ENCODE measurements around the gene LRRC3C.

LRRC3C gene

DNA sequence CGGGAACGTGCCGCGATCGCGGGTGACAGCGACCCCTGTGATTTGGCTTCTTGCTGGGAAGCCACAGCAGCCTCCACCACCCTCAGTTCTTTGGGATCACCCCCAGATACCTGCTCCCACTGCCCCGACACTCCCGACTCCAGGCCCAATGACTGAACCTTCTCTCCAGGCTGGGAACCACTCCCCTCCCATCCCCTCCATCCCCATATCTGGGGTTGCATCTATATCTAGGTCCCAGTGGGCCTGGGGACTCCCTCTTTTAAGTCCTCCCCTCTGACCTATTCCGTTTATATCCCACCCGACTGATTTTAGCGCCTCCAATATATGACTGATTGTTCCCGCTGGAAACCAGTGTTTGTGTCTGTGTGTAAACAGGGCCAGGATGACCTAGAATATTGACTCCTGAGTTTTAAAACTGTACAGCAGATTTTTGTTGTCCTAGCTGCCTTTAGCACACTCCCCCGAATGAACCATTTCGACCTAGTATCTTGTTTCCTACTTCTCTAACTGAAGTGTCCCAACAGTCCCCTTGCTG lies 53.7 kb downstream of the LRRC3C start:
- DNase-seq, result no peak

DNA sequence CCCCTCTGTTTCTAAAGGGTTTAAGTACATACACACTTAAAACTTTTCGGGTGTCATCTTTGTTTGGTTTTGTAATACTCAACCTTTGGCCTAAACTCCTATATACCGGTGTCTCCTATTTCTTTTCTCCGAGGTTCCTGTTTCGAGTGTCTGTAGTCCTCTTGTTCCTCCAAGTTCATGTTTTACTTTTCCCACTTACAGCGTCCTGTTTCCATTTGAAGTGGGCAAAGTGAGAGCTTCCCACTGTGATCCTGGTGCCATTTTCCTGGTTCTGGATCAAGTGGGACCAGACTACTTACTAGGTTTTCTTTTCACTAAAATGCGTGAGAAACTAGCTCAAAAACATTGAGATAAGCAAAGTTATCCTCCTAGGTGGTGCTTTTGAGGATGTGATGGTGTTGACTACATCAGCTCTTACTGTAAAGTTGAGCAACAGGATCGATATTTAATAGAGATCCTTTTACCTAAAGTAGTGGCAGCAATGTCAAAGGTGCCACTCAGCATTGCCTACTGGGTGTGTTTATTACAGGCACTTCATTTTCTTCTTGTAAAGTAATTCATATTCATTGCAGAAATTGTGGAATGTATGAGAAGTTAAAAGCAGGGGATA lies 54.3 kb downstream of the LRRC3C start:
- DNase-seq, result no peak

DNA sequence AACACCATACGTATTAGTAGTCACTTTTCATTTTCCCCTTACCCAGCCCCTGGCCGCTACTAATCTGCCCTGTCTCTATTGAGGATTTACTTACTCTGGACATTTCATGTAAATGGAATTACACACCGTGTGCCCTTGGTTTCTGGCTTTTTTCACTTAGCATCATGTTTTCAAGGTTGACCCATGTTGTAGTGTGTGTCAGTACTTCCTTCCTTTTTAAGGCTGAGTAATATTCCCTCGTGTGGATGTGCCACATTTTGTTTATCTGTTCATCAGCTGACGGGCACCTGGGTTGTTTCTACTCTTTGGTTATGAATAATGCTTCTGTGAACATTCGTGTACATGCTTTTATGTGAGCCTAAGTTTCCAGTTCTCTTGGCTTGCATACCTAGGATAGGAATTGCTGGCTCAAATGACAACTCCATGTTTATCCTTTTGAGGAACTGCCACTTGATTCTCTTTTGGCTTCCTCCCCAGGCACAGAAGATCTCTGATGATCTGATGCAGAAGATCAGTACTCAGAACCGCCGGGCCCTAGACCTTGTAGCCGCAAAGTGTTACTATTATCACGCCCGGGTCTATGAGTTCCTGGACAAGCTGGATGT lies 60.8 kb downstream of the LRRC3C start:
- no peak for DNase-seq

DNA sequence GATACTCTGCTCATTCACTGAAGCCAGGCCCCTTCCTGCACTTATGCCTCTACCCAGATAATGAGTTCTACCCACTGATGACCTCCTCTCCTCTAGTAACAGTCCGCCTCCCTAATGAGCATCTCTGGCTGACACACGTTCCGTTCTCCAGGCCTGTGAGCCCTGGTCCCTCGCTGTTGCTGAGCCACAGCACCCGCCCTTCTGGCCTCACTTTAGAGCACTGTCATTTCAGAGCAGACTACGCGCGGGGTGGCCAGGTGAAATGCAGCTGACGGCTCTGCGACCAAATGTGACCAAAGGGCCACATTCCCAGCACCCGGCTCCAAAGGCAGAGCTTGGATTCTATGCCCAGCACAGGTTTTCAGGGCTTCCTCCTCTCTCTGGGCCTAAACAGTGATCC lies 66.9 kb downstream of the LRRC3C start:
- DNase-seq, result no peak

All from NCI-H187 treated with DMSO at 0.1 percent for 48 hours (cell line).